ENCODE data around the gene RELL2.
"Not testable (repeated sequence)": the region's sequence is repeated elsewhere in the genome, so short reads cannot be mapped to it uniquely, and the experiment has no call there.

Gene RELL2

GRCh38 chr5:141636413-141637122 is at the start of gene RELL2, which contains the start of gene HDAC3:
Gene RELL2 (plus strand): TSS chr5:141636997. CDS start chr5:141638226, 1,229 bp downstream.
Gene HDAC3 (minus strand): TSS chr5:141636849. CDS start chr5:141636790, 59 bp downstream.
- H3K4me1 Mint-ChIP-seq = peaks cover 57% of the 10 kb centered on the region
- peak within 1 kb of the TSS; percentile 36 for H3K27ac Mint-ChIP-seq
- H3K4me3 Mint-ChIP-seq = peak within 1 kb of the TSS; percentile 90
- H3K36me3 Mint-ChIP-seq = peaks cover 7% of the 10 kb centered on the region
- H3K9me3 Mint-ChIP-seq = no peaks in the 10 kb centered on the region
- no peaks in the 10 kb centered on the region for H3K27me3 Mint-ChIP-seq

GRCh38 chr5:141590127-141590526 is 46.7 kb upstream of the RELL2 start:
- Mint-ChIP-seq H3K27ac (peak overlapping the region; percentile 46), H3K4me1 (peaks cover 51% of the 10 kb centered on the region)

GRCh38 chr5:141596867-141597266 is 39.9 kb upstream of the RELL2 start:
- H3K36me3 Mint-ChIP-seq = peaks cover 8% of the 10 kb centered on the region
- peaks cover 78% of the 10 kb centered on the region for H3K4me1 Mint-ChIP-seq
- no peak overlapping the region for H3K4me3 Mint-ChIP-seq
- H3K9me3 Mint-ChIP-seq = no peaks in the 10 kb centered on the region
- H3K27me3 Mint-ChIP-seq = no peaks in the 10 kb centered on the region
- peak overlapping the region; percentile 72 for H3K27ac Mint-ChIP-seq

More at GRCh38 chr5:141590127-141590526, 46.7 kb upstream of the RELL2 start:
- H3K9me3 Mint-ChIP-seq = no peaks in the 10 kb centered on the region
- peaks cover 9% of the 10 kb centered on the region for H3K36me3 Mint-ChIP-seq
- no peak overlapping the region for H3K4me3 Mint-ChIP-seq
- no peaks in the 10 kb centered on the region for H3K27me3 Mint-ChIP-seq

- no peaks in the 10 kb centered on the region for H3K27me3 Mint-ChIP-seq
- peak overlapping the region; percentile 52 for H3K27ac Mint-ChIP-seq
- no peaks in the 10 kb centered on the region for H3K9me3 Mint-ChIP-seq
- H3K36me3 Mint-ChIP-seq = peaks cover 8% of the 10 kb centered on the region
- H3K4me3 Mint-ChIP-seq = no peak overlapping the region
- peaks cover 77% of the 10 kb centered on the region for H3K4me1 Mint-ChIP-seq
Measured at GRCh38 chr5:141597394-141597793, 39.4 kb upstream of the RELL2 start.

- Mint-ChIP-seq H3K4me3 (no peak overlapping the region), H3K27me3 (no peaks in the 10 kb centered on the region), H3K27ac (peak overlapping the region; percentile 52), H3K4me1 (peaks cover 77% of the 10 kb centered on the region), H3K9me3 (no peaks in the 10 kb centered on the region), H3K36me3 (peaks cover 8% of the 10 kb centered on the region)
Measured at GRCh38 chr5:141597814-141598213, 39.0 kb upstream of the RELL2 start.

- Mint-ChIP-seq H3K4me3 (no peak overlapping the region), H3K36me3 (peaks cover 8% of the 10 kb centered on the region), H3K9me3 (no peaks in the 10 kb centered on the region), H3K4me1 (peaks cover 78% of the 10 kb centered on the region), H3K27ac (peak overlapping the region; percentile 63), H3K27me3 (no peaks in the 10 kb centered on the region)
Measured at GRCh38 chr5:141598391-141599345, 38.1 kb upstream of the RELL2 start.

- Mint-ChIP-seq H3K4me1 (peaks cover 95% of the 10 kb centered on the region), H3K36me3 (peaks cover 5% of the 10 kb centered on the region), H3K27me3 (no peaks in the 10 kb centered on the region), H3K27ac (peak overlapping the region; percentile 89), H3K9me3 (no peaks in the 10 kb centered on the region), H3K4me3 (peak overlapping the region; percentile 67)
Measured at GRCh38 chr5:141602606-141603005, 34.2 kb upstream of the RELL2 start.

- peaks cover 6% of the 10 kb centered on the region for H3K36me3 Mint-ChIP-seq
- peak overlapping the region; percentile 81 for H3K4me3 Mint-ChIP-seq
- no peaks in the 10 kb centered on the region for H3K9me3 Mint-ChIP-seq
- H3K27ac Mint-ChIP-seq = peak overlapping the region; percentile 91
- no peaks in the 10 kb centered on the region for H3K27me3 Mint-ChIP-seq
- H3K4me1 Mint-ChIP-seq = peaks cover 95% of the 10 kb centered on the region
Measured at GRCh38 chr5:141603923-141604717, 32.7 kb upstream of the RELL2 start.

GRCh38 chr5:141605523-141606277 is 31.1 kb upstream of the RELL2 start:
- H3K4me3 Mint-ChIP-seq = peak overlapping the region; percentile 76
- no peaks in the 10 kb centered on the region for H3K9me3 Mint-ChIP-seq
- no peaks in the 10 kb centered on the region for H3K27me3 Mint-ChIP-seq
- peak overlapping the region; percentile 92 for H3K27ac Mint-ChIP-seq
- H3K4me1 Mint-ChIP-seq = peaks cover 92% of the 10 kb centered on the region
- H3K36me3 Mint-ChIP-seq = peaks cover 8% of the 10 kb centered on the region

- Mint-ChIP-seq H3K27ac (peak overlapping the region; percentile 89), H3K27me3 (no peaks in the 10 kb centered on the region), H3K4me1 (peaks cover 93% of the 10 kb centered on the region), H3K9me3 (no peaks in the 10 kb centered on the region), H3K4me3 (peak overlapping the region; percentile 47), H3K36me3 (peaks cover 12% of the 10 kb centered on the region)
Measured at GRCh38 chr5:141608046-141608445, 28.8 kb upstream of the RELL2 start.

- no peaks in the 10 kb centered on the region for H3K9me3 Mint-ChIP-seq
- H3K4me3 Mint-ChIP-seq = peak overlapping the region; percentile 47
- peak overlapping the region; percentile 89 for H3K27ac Mint-ChIP-seq
- no peaks in the 10 kb centered on the region for H3K27me3 Mint-ChIP-seq
- peaks cover 94% of the 10 kb centered on the region for H3K4me1 Mint-ChIP-seq
- peaks cover 15% of the 10 kb centered on the region for H3K36me3 Mint-ChIP-seq
Measured at GRCh38 chr5:141608557-141608956, 28.2 kb upstream of the RELL2 start.

GRCh38 chr5:141609044-141609443 is 27.8 kb upstream of the RELL2 start:
- H3K27ac Mint-ChIP-seq = no peak overlapping the region
- peaks cover 94% of the 10 kb centered on the region for H3K4me1 Mint-ChIP-seq
- H3K27me3 Mint-ChIP-seq = no peaks in the 10 kb centered on the region
- H3K4me3 Mint-ChIP-seq = no peak overlapping the region
- no peaks in the 10 kb centered on the region for H3K9me3 Mint-ChIP-seq
- peaks cover 15% of the 10 kb centered on the region for H3K36me3 Mint-ChIP-seq

- peak overlapping the region; percentile 88 for H3K27ac Mint-ChIP-seq
- H3K4me3 Mint-ChIP-seq = peak overlapping the region; percentile 70
- not testable (repeated sequence) for H3K9me3 Mint-ChIP-seq, H3K27me3 Mint-ChIP-seq
- peaks cover 94% of the 10 kb centered on the region for H3K4me1 Mint-ChIP-seq
- peaks cover 15% of the 10 kb centered on the region for H3K36me3 Mint-ChIP-seq
Measured at GRCh38 chr5:141609921-141610320, 26.9 kb upstream of the RELL2 start.

- peak overlapping the region; percentile 43 for H3K4me3 Mint-ChIP-seq
- peaks cover 89% of the 10 kb centered on the region for H3K4me1 Mint-ChIP-seq
- no peaks in the 10 kb centered on the region for H3K27me3 Mint-ChIP-seq
- H3K27ac Mint-ChIP-seq = peak overlapping the region; percentile 87
- no peaks in the 10 kb centered on the region for H3K9me3 Mint-ChIP-seq
- H3K36me3 Mint-ChIP-seq = peaks cover 15% of the 10 kb centered on the region
Measured at GRCh38 chr5:141611289-141611688, 25.5 kb upstream of the RELL2 start.

Data from activated naive CD4-positive, alpha-beta T cell treated with anti-CD3 and anti-CD28 coated beads, Interleukin-2, amount 50 U/mL, for 24 hours (primary cell).